Fibroblast of lung (primary cell): Measurements from ENCODE around the gene SRSF7. TPM values are rescaled to one million over a fixed set of nuclear protein-coding genes. Genes with fewer than 3 reads are reported as not detected.

Source experiments
- polyA plus RNA-seq, 2 donors: library from polyadenylated mRNA; depleted of rRNA in 1 of 2; stranded (reverse) in 1 of 2; unstranded in 1 of 2; fragments of >200 nt; gene quantifications; 2 replicates each; pipeline ENCODE4 v1.2.1, GENCODE V29; 2011 to 2012; ENCODE audit warnings: missing spikeins in 1 of 2
- total RNA-seq: library from RNA; depleted of rRNA; stranded (reverse); fragments of >200 nt; gene quantifications from 2 replicates; pipeline ENCODE4 v1.2.1, GENCODE V29; 2014

SRSF7 gene
- total and polyA plus RNA-seq, 2 donors (not counting 1 experiment from before 2014, with no cell fraction given): 118 to 193 TPM

Other genes with a start within 250 kb of the SRSF7 start
- 48.3 and 51.4 TPM in 2 replicates for gene HNRNPLL, start 148.4 kb downstream of the SRSF7 start, total RNA-seq
- gene HNRNPLL, start 148.4 kb downstream of the SRSF7 start, polyA plus RNA-seq: 33.0 and 36.4 TPM in 2 replicates
- gene GALM, start 85.2 kb downstream of the SRSF7 start, total RNA-seq: 39.5 and 51.4 TPM in 2 replicates
- gene GALM, start 85.2 kb downstream of the SRSF7 start, polyA plus RNA-seq: 14.7 and 28.4 TPM in 2 replicates
- 15.0 and 18.7 TPM in 2 replicates for gene GEMIN6, start 26.8 kb upstream of the SRSF7 start, total RNA-seq
- gene GEMIN6, start 26.8 kb upstream of the SRSF7 start, polyA plus RNA-seq: 8.2 and 12.3 TPM in 2 replicates
- 20.5 and 23.5 TPM in 2 replicates for gene DHX57, start 124.6 kb upstream of the SRSF7 start, total RNA-seq
- gene DHX57, start 124.6 kb upstream of the SRSF7 start, polyA plus RNA-seq: 17.6 and 18.5 TPM in 2 replicates
- 14.4 and 19.3 TPM in 2 replicates for gene MORN2, start 124.6 kb upstream of the SRSF7 start, total RNA-seq
- 32.6 and 35.1 TPM in 2 replicates for gene MORN2, start 124.6 kb upstream of the SRSF7 start, polyA plus RNA-seq
- 0.50 and 1.0 TPM in 2 replicates for gene ARHGEF33, start 138.5 kb upstream of the SRSF7 start, total RNA-seq
- gene ARHGEF33, start 138.5 kb upstream of the SRSF7 start, polyA plus RNA-seq: 0.10 and 0.52 TPM in 2 replicates